Measurements from ENCODE around the gene PEG3.
A peak's percentile ranks its signal among the peaks of the same experiment; 100 is the strongest.
"Not testable (repeated sequence)": the region's sequence is repeated elsewhere in the genome, so short reads cannot be mapped to it uniquely, and the experiment has no call there.

Gene PEG3

GRCh38 chr19:56840451-56841192 lies at the start of gene PEG3, which contains the start of gene ZIM2:
PEG3 (minus strand) TSS chr19:56840726; CDS start chr19:56824655, 16,071 bp downstream.
ZIM2 (minus strand) TSS chr19:56840726; CDS start chr19:56824277, 16,449 bp downstream.
- no peak for DNase-seq

- DNase-seq, result no peak
Measured at GRCh38 chr19:56885173-56885985, 44.9 kb upstream of the PEG3 start.

GRCh38 chr19:56884441-56884840 lies 43.9 kb upstream of the PEG3 start:
- DNase-seq, result no peak

GRCh38 chr19:56880592-56881190 lies 40.2 kb upstream of the PEG3 start:
- DNase-seq, result no peak

- no peak for DNase-seq
Measured at GRCh38 chr19:56877069-56877715, 36.7 kb upstream of the PEG3 start.

GRCh38 chr19:56875717-56876116 lies 35.2 kb upstream of the PEG3 start:
- no peak for DNase-seq

GRCh38 chr19:56874530-56874929 lies 34.0 kb upstream of the PEG3 start:
- no peak for DNase-seq

- DNase-seq, result no peak
Measured at GRCh38 chr19:56873493-56873892, 33.0 kb upstream of the PEG3 start.

- no peak for DNase-seq
Measured at GRCh38 chr19:56869886-56870285, 29.4 kb upstream of the PEG3 start.

- no peak for DNase-seq
Measured at GRCh38 chr19:56868446-56868845, 27.9 kb upstream of the PEG3 start.

GRCh38 chr19:56866538-56866937 lies 26.0 kb upstream of the PEG3 start:
- DNase-seq, result no peak

GRCh38 chr19:56864443-56865125 lies 24.1 kb upstream of the PEG3 start:
- no peak for DNase-seq

GRCh38 chr19:56862741-56863140 lies 22.2 kb upstream of the PEG3 start:
- DNase-seq, result no peak

GRCh38 chr19:56860409-56860808 lies 19.9 kb upstream of the PEG3 start:
- DNase-seq, result not testable (repeated sequence)

- DNase-seq, result no peak
Measured at GRCh38 chr19:56858026-56858425, 17.5 kb upstream of the PEG3 start.

GRCh38 chr19:56856822-56857221 lies 16.3 kb upstream of the PEG3 start:
- DNase-seq, result no peak

GRCh38 chr19:56852361-56852760 lies 11.8 kb upstream of the PEG3 start:
- not testable (repeated sequence) for DNase-seq

GRCh38 chr19:56848166-56848565 lies 7.6 kb upstream of the PEG3 start:
- DNase-seq, result no peak

- no peak for DNase-seq
Measured at GRCh38 chr19:56842412-56842811, 1.9 kb upstream of the PEG3 start.

GRCh38 chr19:56841193-56841543 lies 642 bp upstream of the PEG3 start:
- DNase-seq, result no peak

GRCh38 chr19:56839652-56840450 lies 675 bp downstream of the PEG3 start:
- peak; percentile 98 for DNase-seq
